DMS 273 (cell line): Measurements from ENCODE around the gene PRIMA1.

ENCODE experiments used
- DNase-seq: peaks from one replicate; lab custom pipeline; 2025; ENCODE audit not compliant: unreplicated experiment; lab: John Stamatoyannopoulos, UW

Gene PRIMA1

DNA sequence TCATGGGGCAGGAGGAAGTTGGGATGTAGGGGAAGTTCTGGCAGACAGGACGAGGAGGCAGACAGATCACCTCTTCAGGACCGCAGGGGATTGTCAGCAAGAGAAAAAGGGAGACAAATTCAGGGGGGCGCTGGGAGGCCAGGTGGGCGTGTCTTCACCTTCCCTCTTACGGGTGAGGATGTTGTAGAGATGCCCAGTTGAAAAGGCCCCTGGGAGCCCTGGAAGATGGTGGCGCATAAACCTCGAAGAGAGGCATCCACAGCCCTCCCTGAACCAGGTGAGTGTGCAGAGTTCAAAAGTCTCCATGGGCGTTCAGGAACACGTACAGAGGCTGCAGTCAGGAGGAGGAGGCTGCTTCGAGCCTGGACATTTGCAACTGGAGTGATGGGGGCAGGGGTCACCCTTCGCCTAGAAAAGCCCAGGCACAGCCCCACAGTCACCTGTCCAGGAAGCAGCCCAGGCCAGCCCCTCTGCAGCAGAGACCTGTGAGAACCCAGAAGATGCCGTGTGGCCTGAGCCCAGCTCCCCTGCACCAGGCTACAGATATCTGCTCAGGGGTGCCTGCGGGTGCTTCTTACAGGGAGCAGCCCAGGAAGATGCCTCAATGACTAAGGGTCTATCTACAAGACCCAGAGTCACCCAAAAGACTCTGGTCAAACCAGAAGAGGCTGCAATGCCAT is 74.4 kb downstream of the PRIMA1 start:
- no peak for DNase-seq

DNA sequence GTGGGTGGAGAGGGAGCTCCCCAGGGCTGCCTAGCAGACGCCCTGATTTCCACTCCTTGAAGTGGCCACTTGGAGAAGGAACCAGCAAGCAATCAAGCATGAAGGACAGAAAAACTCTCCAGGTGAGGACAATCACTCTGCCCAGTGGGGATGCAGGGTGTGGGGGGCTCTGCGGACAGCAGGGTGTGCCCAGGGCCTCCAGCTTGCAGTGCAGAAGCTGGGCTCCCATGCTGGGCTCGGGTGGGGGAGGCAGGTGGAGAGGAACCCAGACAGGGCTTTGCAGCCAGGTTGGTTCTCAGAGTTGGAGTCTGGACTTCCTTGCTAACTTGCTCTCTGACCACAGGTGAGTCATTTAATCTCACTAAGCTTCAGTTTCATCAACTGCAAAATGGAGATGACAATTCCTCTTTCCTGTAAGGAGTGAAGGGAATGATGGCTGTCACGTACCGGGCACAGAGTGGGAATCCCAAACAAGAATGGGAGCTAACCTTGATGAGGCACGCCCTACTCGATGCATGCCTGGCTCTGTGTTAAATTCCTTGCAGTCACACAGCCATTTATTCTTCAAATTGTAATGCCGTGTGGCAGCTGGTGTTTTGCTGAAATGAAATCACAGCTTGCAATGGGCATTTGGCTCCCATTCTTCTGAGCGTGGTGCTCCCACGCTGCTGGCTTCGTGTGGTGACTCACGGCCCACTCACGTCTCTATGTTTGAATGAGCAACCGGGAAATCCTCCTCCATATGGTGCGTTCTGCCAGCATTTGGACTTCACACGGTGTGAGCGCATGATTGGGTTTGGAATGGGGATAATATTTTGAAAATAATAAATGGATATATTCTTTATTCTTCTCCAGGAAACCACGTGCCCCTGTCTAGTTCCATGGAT is 75.2 kb downstream of the PRIMA1 start:
- peak; percentile 80 for DNase-seq

DNA sequence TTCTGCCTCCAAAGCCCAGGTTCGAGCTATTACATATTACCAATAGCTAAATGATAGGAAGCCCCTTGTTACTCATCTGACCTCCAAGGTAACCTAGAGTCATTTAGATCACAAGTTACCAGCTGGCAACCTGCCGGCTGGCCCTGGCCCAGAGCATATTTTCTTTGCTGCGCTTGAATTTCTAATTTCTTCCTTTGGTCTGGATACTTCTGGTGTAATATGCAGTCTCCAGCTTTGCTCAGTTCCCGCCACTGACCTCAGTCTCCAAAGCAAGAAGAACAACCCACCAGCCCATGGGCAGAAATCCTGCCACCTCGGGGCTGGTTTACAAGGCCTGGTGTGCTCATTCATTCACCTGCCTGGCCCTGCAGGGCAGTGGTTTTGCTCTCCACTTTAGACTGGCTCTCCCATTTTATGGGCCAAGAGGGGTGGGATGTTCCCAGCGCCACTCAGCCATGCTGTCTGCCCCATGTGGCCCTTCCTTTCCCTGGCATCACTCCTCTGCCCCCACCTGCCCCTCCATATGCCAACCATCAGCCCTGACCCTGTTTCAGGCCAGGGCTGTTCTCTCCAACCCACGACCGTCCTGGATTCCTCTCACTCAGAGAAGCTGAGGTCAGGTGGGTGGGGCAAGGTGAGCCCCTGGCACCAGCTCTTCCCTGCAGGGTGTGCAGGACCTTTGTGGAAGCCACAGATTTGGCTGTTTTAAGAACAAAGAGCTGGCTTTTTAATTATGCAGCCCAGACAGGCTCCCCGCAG is 76.0 kb downstream of the PRIMA1 start:
- peak; percentile 79 for DNase-seq

DNA sequence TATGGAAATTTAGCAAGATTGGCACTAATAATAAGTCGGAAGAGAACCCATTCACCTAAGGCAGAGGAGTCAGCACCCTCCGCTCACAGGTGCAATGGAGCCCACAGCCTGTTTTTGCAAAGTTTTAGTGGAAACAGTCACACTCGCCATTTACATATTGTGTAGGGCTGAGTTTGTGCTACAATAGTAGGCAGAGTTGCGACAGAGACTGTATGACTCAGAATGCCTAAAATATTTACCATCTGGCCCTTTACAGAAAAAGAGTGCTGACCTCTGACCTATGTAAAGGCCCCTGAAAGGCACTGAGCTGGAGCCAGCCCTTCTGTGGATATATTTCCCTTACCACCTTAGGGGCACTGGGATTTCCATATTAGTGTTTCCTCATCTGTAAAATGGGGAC is 79.0 kb downstream of the PRIMA1 start:
- DNase-seq: peak; percentile 25

DNA sequence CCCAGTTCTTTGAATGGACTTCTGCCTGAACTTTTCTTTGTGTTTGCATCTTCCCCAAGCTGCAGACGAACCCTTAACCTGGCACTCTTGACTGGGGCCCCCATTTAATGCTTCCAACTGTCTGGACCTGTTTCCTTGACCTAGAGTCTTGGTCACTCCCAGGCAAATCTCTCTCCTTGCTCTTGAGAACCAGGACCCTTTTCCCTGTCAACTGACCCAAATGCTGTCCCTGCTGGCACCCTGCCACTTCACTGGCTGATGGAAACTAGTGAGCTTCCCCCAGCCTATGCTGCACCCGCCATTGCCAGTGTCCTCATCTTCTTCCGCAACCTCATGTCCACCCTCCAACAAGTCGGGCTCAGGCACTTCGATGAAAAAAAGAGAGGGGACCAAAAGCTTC is 79.5 kb downstream of the PRIMA1 start:
- DNase-seq: no peak

DNA sequence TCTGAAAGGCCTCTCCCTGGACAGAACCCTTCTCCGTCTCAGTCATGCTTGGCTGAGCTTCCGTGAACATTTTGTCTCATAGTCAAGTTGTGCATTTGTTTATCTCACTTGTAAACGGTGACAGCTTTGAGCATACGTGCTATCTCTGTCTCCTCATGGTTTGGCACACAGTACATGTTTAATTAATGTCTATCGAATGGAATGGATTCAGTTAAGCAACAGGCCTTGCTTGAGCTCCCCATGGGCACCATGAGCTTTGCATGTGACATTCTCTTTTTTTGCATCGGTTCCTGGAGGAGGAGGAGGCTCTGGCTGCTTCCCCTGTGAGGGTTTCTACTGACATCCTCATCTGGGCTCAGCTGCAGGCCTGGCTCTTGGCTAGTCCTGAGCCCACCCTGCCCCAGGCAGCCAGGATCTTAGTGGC is 80.0 kb downstream of the PRIMA1 start:
- DNase-seq: no peak

DNA sequence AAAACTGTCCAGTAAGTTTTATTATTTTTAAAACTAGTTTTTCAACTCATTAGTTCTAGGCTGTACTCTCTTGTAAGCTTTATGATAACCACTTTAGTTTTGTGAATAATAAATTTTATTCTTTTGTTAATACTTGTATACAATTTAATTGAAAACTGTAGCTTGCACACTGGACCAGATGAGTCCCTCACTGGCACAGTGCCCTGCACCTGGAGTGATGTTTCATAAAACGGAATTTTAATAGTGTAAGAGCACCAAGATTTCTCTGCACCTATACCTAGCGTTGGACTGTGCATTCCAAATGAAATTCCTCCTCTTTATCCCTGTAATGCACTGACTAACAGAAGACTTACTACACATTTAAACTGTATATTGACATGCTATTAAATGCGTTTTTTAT is 80.8 kb downstream of the PRIMA1 start:
- DNase-seq: peak; percentile 32

DNA sequence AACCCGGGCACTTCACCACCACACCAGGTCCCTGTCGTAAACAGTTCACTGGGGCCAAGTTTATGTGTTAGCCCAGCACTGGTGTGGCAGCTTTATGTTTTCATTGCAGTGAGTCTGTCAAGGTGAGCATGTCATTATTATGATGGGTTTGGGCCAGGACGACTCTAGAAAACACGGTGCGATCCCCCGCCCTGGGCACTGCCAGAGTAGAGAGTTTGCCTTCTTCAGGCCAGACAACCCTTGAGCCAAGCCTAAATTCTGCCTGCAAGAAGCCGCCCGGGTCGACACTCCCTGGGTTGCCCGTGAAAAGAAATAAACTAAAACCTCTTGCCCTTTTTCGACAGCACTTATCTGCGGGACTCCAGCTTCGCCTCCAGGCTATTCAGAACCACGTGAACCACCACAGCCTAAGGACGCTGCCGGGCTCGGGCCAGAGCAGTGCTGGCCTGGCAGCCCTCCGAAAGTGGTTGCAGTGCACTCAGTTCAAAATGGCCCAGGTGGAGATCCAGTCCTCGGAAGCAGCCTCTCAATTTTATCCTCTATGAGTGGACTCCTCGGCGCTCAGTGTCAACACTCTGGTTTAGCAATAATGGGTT is 81.8 kb downstream of the PRIMA1 start:
- no peak for DNase-seq

DNA sequence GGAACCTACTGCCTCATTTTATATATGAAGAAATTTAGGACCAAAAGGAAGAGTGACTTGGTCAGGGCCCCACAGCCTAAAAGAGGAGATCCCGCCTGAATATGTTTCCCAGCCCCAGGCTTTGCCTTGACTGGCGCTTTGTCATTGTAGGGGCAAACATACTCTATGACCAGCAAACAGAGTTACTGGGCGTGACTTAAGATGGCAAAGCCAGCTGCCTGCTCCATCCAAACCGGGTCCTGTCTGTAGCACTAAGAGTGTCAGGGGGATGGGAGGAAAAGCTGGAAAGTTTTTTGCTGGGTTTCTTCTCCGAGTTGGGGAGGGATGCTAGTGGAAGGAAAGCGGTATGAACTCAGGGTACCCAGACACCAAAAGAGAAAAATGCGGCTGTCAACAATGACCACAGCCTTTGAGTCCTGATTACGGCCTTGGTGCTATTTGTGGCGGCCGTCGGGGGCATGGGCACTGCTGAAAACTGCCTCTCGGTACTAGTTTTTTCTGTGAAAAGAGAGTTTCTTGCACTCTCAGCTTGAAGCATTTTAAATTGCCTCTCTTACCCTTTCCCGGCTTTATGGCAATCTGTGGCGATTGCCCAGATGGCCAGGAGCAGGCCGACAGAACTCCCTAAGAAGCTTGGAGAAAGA is 82.7 kb downstream of the PRIMA1 start:
- DNase-seq: no peak

DNA sequence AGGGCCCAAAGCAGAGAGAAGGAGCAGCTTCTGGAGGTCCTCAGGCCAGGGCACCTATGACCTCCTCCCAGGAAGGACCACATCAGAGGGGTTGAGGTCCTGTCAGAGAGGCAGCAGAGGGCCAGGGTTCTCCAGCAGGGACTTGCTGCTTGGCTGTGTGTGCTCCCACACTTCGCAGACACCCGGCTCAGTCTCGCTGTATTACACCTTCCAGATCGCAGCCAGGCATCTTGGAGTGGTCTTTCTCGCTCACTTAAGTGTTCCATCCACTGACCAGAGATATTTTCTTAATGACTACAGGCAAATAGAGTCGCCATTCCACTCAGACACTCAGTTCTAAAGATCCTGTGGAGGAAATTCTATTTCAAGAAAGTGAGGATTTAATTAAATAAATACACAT is 84.3 kb downstream of the PRIMA1 start:
- DNase-seq: no peak

DNA sequence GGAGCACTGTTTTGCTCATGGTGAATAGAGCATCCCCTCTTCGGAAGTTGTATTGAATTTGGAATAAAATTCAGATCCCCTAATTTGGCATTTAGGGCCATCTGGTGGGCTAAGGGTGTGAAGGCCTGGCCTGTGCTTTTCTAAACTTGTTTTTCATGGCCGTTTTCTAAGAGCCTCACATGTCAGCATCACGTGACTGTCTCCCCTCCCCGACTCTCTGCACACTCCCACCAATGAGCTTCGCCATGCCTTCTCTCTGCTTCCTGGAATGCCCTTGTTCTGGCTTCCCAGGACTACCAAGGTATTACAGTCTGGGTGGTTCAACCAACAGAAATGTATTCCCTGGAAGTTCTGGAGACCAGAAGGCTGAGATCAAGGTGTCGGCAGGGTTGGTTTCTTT is 85.3 kb downstream of the PRIMA1 start:
- DNase-seq: no peak

DNA sequence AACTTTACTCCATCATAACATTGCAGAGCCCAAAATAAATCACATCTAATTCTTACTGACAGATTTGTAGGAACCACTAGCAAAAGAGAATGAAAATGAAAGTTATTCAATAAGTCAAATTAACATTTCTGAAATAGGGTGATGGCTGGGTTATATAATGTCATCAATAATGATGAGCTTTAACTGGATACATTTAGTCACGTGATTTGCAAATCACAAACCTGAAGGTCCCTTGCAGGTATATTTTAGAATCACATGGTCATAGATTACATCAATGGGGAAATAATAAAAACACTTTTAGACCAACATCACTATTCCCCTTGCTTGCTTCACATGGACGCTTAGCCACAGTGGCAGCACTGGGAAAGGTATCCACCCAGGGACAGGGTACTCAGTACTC is 86.7 kb downstream of the PRIMA1 start:
- no peak for DNase-seq

DNA sequence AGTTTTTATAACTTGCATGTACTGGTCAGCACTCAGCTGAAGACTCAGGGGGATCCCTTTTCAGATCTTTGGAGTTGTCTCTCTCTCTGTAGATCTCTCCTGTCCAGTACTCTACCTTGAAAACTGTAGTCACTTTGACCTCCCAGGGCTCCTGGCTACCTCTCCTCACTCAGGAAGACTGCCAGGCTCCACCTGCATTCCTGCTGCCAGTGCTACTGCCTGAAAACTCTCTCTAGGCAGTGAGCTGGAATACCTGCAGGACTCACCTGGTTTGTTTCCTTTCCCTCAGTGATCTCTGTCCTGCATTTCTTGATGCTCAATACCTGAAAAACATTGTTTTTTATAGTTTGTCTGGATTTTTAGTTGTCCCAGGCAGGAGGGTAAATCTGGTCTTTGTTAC is 87.4 kb downstream of the PRIMA1 start:
- DNase-seq: no peak

DNA sequence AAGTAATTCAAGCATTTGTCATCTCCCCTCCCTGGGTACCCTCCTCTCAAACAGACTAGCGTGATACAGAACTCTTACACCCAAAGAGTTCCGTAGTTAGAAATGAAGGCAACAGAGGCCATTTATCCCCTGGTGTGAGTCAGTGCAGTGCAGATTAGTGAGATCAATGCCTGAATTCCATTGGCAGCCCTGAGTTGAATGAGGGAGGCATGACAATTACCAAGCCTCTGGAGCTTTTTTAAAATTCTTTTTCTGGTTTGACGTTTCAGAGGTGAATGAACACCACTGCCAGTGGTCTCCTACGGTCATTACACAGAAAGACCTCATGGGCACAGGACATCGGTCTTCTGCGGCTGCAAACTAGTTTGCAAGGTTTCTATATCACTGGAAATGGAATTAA is 94.4 kb downstream of the PRIMA1 start:
- DNase-seq: no peak

DNA sequence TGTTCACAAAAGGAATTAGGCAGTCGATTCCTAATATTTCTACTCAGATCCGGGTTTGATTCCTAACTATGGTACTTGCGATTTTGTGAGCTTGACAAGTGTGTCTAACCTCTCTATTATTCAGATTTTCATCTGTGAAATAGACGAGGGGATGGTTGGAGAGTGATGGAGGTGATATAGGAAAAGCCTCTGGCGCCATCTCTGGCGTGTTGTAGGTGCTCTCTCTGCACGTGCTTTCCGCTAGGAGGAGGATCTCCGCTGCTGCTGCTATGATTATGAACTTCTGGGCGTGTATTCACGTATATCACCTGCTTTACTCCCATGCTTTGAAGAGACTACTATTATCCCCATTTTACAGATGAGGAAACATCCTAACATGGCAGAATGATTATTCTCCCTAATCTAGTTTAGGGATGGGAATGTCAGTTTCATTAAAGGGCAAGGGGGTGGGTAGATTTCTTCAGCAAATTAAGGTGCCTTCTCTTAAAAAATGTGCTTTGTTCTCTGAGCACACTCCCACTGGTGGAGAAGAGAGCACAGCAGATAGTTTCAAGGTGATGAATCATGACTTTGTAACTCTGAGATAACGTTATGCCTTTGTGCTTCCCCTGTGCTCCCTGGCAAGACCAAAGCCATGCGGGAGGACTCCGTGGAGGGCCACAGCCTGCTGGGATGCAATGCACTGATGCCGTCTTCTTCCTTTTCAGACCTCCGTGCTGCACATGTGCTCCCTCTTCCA is 97.1 kb downstream of the PRIMA1 start:
- DNase-seq: no peak

DNA sequence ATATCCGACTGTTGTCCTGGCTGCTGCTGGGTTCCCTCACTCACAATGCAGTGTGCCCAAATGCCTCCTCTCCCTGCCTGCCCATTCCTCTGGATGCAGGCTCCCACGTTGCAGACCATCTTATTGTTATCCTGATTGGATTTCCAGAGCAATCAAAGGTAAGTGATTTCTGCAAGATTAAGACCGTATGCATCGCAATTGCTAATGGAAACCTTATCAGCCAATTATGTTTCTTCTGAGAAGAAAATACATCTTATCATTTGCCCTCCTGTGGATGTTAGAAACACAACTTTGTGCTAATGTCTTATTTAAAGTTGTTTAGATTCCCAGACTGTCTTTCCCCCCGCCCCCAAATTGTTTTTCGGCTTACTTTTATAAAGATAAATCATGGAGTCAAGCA is 98.1 kb downstream of the PRIMA1 start:
- no peak for DNase-seq

DNA sequence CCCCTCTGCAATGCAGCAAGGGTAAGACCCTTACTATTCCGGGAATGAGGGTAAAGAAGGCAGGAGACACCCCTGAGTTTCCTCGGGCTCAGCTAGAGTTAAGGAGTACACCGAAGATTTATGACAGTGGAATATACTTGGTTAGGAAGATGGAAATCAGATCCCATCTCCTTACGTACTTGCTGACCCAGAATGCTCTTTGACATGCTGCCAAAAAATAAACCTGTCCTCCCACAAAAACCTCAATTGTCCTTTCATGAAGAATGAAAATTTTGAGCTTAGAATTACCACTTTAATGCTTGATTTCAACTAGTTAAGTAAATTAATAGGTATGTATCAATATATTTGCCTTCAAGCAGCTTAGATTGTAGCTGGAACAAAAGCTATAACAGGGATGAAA is 99.5 kb downstream of the PRIMA1 start:
- no peak for DNase-seq

DNA sequence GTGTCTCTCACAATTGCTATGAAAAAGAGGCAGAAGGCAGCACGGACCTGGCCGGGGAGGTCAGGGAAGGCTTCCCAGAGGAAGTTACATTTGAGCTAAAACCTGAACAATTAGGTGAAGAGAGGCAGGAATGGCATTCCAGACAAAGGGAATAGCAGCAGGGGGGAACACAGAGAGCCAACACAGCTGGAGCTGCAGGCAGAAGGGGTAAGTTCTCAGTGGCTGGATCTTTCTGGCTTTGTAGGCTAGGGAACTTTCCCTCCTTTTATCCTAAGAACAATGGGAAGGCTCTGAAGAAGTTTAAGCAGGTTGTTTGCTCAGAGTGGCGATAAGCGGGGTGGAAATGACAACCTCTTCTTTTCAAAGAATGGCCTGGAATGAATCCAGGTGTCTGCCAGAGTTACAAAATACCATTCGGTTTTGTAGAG is 100.0 kb downstream of the PRIMA1 start:
- no peak for DNase-seq

DNA sequence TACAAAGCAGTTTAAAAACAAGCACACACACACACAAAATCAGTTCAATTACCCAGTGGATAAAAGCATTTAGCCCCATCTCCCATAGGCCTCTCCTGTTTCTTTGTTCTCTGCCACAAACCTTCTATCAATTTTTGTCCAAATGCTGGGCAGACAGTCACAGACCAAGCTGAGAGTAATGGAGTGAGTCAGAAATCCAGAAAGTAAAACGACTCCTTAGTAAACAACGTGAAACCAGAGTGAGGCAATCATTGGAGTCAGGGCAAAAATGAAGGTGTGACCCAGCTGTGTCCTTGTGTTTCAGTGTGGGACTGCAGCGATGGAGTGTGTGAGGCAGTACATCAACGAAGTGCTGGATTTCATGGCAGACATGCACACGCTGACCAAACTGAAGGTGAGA is 102.0 kb downstream of the PRIMA1 start:
- DNase-seq: no peak
